ENCODE results near the gene PNPLA7.

- TF ChIP-seq CTCF (IDR thresholded peaks at IDR 0.05) (no peak), POLR2A (IDR thresholded peaks at IDR 0.05) (no peak)
Measured at GRCh38 chr9:137556069-137556838, 6.1 kb upstream of the PNPLA7 start.

Data from thyroid gland (tissue), 4 donors.